ENCODE measurements around the gene ZG16.

GRCh38 chr16:29774730-29775129, 3.3 kb upstream of the ZG16 start:
- TF ChIP-seq CTCF (conservative IDR thresholded peaks at IDR 0.05; ENCODE audit: low read depth in 2 of 2): no peak
- TF ChIP-seq EZH2phosphoT487 (IDR thresholded peaks at IDR 0.05; ENCODE audit: unreplicated experiment): no peak
- TF ChIP-seq, protein P1, sequence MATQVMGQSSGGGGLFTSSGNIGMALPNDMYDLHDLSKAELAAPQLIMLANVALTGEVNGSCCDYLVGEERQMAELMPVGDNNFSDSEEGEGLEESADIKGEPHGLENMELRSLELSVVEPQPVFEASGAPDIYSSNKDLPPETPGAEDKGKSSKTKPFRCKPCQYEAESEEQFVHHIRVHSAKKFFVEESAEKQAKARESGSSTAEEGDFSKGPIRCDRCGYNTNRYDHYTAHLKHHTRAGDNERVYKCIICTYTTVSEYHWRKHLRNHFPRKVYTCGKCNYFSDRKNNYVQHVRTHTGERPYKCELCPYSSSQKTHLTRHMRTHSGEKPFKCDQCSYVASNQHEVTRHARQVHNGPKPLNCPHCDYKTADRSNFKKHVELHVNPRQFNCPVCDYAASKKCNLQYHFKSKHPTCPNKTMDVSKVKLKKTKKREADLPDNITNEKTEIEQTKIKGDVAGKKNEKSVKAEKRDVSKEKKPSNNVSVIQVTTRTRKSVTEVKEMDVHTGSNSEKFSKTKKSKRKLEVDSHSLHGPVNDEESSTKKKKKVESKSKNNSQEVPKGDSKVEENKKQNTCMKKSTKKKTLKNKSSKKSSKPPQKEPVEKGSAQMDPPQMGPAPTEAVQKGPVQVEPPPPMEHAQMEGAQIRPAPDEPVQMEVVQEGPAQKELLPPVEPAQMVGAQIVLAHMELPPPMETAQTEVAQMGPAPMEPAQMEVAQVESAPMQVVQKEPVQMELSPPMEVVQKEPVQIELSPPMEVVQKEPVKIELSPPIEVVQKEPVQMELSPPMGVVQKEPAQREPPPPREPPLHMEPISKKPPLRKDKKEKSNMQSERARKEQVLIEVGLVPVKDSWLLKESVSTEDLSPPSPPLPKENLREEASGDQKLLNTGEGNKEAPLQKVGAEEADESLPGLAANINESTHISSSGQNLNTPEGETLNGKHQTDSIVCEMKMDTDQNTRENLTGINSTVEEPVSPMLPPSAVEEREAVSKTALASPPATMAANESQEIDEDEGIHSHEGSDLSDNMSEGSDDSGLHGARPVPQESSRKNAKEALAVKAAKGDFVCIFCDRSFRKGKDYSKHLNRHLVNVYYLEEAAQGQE (IDR thresholded peaks at IDR 0.05; ENCODE audit: unreplicated experiment): no peak
- no peak for TF ChIP-seq POLR2AphosphoS5 (IDR thresholded peaks at IDR 0.05; ENCODE audit: low read depth)
- TF ChIP-seq CREB1 (CRISPR knock-in tag; IDR thresholded peaks at IDR 0.05; ENCODE audit: low read depth): no peak
- TF ChIP-seq JUNB (IDR thresholded peaks at IDR 0.05; ENCODE audit: unreplicated experiment): no peak
- no peak for TF ChIP-seq ETS1 (IDR thresholded peaks at IDR 0.05)
- no peak for TF ChIP-seq ZNF462 (CRISPR knock-in tag; IDR thresholded peaks at IDR 0.05)

All from GM23338 (cell line).